Naive thymus-derived CD8-positive, alpha-beta T cell (primary cell): Measurements from ENCODE around the gene ATP2A3. TPM values are rescaled to one million over a fixed set of nuclear protein-coding genes. Genes with fewer than 3 reads are reported as not detected.

ENCODE experiments used
- ATAC-seq, 2 donors: fragments of 150-1000 bp; cut with Tn5 transposase in 1 of 2; sonication (Bioruptor Pico), chemical (Tn5 transposase) in 1 of 2; 1 replicate in 1 of 2; 2 replicates in 1 of 2; pipeline ENCODE4 v1.10.0; 2021; ENCODE audit warnings: mild to moderate bottlenecking in 2 of 2, moderate library complexity in 2 of 2
- POLR2A ChIA-PET: fragments of 350-600 bp; sonication (Branson Sonifier 250); formaldehyde crosslinking; loops from one replicate; lab custom pipeline; 2021; ENCODE audit warnings: antibody characterized with exemption; lab: Charles Lee
- DNase-seq, 10 donors: peaks; one replicate each; pipeline versions ENCODE4 v3.0.0 to v3.0.0-alpha.2; 2020 to 2022
- H3K27ac Mint-ChIP-seq, 10 donors: one replicate each; pipeline ENCODE4 v1.8.0; 2020 to 2022; ENCODE audit warnings: mild to moderate bottlenecking in 10 of 10, mixed read lengths in 10 of 10, moderate library complexity in 4 of 10, inconsistent platforms in 1 of 10
- H3K27me3 Mint-ChIP-seq, 5 donors: one replicate each; pipeline ENCODE4 v1.8.0; 2021 to 2022; ENCODE audit warnings: mixed read lengths in 5 of 5
- H3K36me3 Mint-ChIP-seq, 3 donors: one replicate each; pipeline ENCODE4 v1.8.0; 2020 to 2022; ENCODE audit warnings: mixed read lengths in 3 of 3, mild to moderate bottlenecking in 2 of 3, inconsistent platforms in 1 of 3
- H3K4me1 Mint-ChIP-seq, 4 donors: one replicate each; pipeline ENCODE4 v1.8.0; 2021 to 2022; ENCODE audit warnings: mixed read lengths in 4 of 4
- H3K4me3 Mint-ChIP-seq, 10 donors: one replicate each; pipeline ENCODE4 v1.8.0; 2020 to 2022; ENCODE audit warnings: mild to moderate bottlenecking in 10 of 10, mixed read lengths in 10 of 10, moderate library complexity in 6 of 10, inconsistent platforms in 1 of 10
- H3K9me3 Mint-ChIP-seq, 9 donors: one replicate each; pipeline ENCODE4 v1.8.0; 2020 to 2022; ENCODE audit warnings: mixed read lengths in 9 of 9, mild to moderate bottlenecking in 3 of 9, inconsistent platforms in 1 of 9, moderate library complexity in 1 of 9
- polyA plus RNA-seq, 3 donors: library from polyadenylated mRNA; unstranded; fragments of 300-500 nt; fragmentation: Illumina TruSeq; gene quantifications; one replicate each; pipeline ENCODE4 v1.2.3, GENCODE V29; 2021
- total RNA-seq, 8 experiments: library from RNA in 2 of 8; stranded (reverse) in 2 of 8; gene quantifications; one replicate each; pipeline ENCODE4 v1.2.3 and lab custom pipeline; 2021 to 2026

ATP2A3 gene
- total and polyA plus RNA-seq, 5 experiments from 2014 or later: 37.4 to 144 (median 71.3) TPM

DNA sequence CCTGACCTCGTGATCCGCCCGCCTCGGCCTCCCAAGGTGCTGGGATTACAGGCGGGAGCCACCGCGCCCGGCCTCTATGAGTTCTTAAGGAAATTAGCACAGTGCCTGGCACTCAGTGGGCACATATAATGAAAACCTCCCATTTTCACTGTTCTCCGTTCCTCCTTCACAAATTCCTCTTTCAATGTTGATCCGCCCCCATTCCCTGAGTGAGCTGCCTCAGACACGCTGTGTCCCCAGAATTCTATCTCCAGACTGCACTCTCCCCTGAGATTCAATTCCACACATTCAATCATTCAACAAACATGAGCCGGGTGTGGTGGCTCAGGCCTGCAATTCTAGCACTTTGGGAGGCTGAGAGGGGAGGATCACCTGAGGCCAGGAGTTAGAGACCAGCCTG lies 55.0 kb downstream of the ATP2A3 start:
- ATAC-seq: no peak

DNA sequence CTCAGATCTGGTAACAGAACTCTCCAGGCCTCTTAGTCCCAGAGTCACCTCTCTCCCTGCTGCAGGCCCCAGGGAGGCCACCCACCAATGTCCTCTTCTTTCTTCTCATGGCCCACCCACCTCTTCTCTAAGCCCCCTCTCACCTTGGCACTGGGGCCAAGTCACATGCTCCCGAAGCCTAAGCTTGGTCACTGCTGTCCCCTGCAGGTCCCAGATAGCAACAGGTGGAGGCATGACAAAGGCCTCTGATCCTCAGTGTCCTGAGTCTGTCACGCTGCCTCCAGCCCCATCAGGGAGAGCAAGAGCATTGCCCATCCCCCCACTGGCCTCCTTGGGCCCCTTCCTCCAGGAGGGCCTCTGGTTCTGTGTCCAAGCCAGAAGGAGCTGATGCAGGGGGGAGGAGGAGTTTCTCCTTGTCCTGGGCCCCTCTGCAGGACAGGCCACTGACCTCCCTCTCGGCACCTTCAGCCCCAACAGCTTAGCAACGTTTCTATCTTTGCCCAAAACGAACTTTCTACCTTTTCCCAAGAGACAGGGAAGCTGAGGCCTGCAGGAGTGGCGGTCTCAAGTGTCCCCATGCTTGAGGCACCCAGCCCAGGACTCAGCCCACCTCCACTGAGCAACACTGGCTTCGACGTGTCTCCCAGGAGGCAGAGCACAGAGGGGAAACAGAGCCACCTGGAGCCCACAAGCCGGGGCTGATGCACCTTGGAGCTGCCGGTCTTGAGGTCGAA lies 56.6 kb downstream of the ATP2A3 start:
- POLR2A ChIA-PET: no interaction called here
- Mint-ChIP-seq H3K4me3 (no peak overlapping the region), H3K4me1 (peaks cover 13 to 30% (median 23%) of the 10 kb centered on the region in 4 donors), H3K36me3 (no peaks in the 10 kb centered on the region), H3K9me3 (no peaks in the 10 kb centered on the region), H3K27me3 (no peaks in the 10 kb centered on the region), H3K27ac (peak overlapping the region in 6 of 10 donors; percentile 25 to 85 (median 48))
- ATAC-seq (no peak), DNase-seq (peak in 1 of 10 donors; percentile 57)

More for the DNA sequence above, 55.0 kb downstream of the ATP2A3 start:
- H3K27me3 Mint-ChIP-seq: no peaks in the 10 kb centered on the region
- POLR2A ChIA-PET: no interaction called here
- no peak overlapping the region for H3K4me3 Mint-ChIP-seq
- peak overlapping the region in 7 of 10 donors; percentile 63 to 97 (median 87) for H3K27ac Mint-ChIP-seq
- peaks cover 20 to 43% (median 33%) of the 10 kb centered on the region in 4 donors for H3K4me1 Mint-ChIP-seq
- no peak for DNase-seq
- H3K36me3 Mint-ChIP-seq: no peaks in the 10 kb centered on the region
- no peaks in the 10 kb centered on the region for H3K9me3 Mint-ChIP-seq

DNA sequence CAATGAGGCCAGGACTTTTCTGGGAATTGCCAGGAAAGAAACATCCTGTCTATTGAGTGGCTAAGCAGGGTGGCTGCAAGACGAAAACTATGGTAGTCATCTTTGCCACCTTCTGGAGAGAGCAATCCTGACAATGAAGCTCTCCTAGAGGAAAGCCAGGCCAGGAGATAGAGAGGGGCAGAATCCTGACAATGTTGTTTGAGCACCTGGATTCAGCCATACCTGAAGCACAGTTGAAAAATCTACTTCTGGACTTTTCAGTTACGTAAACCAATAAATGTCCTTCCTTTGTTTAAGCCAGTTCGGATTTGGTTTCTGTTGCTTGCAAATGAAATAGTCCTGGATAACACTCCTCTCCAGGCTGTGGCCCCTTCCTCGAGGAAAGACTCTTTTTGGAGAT lies 57.4 kb downstream of the ATP2A3 start:
- POLR2A ChIA-PET: no interaction called here
- peaks cover 12 to 26% (median 20%) of the 10 kb centered on the region in 4 donors for H3K4me1 Mint-ChIP-seq

DNA sequence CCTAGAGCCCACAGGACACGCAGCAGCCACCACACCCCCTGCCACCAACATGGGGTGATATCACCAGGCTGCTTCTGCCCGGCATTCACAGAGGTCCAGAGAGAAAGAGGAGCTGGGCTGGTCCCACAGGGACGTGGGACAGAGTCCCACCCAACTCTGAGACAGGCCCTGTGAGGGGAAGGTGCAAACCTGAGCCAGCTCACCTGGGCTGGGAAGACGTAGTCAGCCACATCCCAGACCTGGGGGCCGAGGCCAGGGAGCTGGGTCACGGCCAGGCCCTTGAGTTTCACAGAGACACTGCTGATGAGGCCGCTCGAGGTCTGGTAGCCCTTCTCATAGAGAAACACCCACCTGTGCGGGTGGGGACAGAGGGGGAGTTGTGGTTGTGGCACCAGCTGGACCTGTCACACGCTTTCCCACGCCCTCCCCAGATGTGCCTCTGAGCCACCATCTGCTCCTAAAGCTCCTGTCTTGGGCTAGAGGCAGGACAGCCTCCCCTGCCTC lies 59.2 kb downstream of the ATP2A3 start:
- no peaks in the 10 kb centered on the region for H3K27me3 Mint-ChIP-seq
- POLR2A ChIA-PET: interaction anchor here (0.7 kb wide), 1 partner anchor 8 kb away, joined by 3 read pairs; no protein-coding TSS in a partner anchor
- no peaks in the 10 kb centered on the region for H3K9me3 Mint-ChIP-seq
- ATAC-seq (peak in 1 of 2 donors; percentile 37), DNase-seq (peak in 1 of 10 donors; percentile 53)
- no peaks in the 10 kb centered on the region for H3K36me3 Mint-ChIP-seq
- H3K4me1 Mint-ChIP-seq: peaks cover 0 to 14% (median 3%) of the 10 kb centered on the region in 4 donors
- H3K27ac Mint-ChIP-seq: no peak overlapping the region
- no peak overlapping the region for H3K4me3 Mint-ChIP-seq

More for the DNA sequence above, 57.4 kb downstream of the ATP2A3 start:
- Mint-ChIP-seq H3K27me3 (no peaks in the 10 kb centered on the region), H3K36me3 (no peaks in the 10 kb centered on the region), H3K27ac (peak overlapping the region in 2 of 10 donors; percentile 7 to 60), H3K4me3 (no peak overlapping the region), H3K9me3 (no peaks in the 10 kb centered on the region)
- ATAC-seq (no peak), DNase-seq (no peak)

DNA sequence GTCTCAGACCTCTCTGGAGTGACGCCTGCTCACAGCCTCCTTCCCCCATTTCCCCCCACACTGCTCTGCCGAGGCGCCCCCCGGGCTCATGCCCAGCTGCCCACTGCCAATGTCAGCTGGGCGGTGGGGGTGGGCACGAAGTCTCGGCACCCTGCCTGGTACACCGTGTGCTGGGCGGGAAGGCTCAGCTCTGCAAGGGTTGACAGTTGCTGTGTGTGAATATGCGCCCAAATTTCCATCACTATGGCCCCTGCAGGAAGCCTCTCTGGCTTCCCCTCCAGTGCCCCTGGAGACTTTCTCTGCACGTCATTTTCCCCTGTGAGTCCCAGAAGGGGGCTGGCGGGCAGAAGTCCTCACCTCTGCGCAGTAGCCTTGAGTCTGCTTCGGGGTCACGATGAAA lies 59.7 kb downstream of the ATP2A3 start:
- Mint-ChIP-seq H3K4me1 (peaks cover 0 to 11% (median 2%) of the 10 kb centered on the region in 4 donors), H3K27me3 (no peaks in the 10 kb centered on the region), H3K9me3 (no peaks in the 10 kb centered on the region), H3K27ac (peak overlapping the region in 1 of 10 donors; percentile 29), H3K4me3 (peak overlapping the region in 1 of 10 donors; percentile 57), H3K36me3 (no peaks in the 10 kb centered on the region)
- DNase-seq (no peak), ATAC-seq (peak in 1 of 2 donors; percentile 60)
- POLR2A ChIA-PET: no interaction called here

DNA sequence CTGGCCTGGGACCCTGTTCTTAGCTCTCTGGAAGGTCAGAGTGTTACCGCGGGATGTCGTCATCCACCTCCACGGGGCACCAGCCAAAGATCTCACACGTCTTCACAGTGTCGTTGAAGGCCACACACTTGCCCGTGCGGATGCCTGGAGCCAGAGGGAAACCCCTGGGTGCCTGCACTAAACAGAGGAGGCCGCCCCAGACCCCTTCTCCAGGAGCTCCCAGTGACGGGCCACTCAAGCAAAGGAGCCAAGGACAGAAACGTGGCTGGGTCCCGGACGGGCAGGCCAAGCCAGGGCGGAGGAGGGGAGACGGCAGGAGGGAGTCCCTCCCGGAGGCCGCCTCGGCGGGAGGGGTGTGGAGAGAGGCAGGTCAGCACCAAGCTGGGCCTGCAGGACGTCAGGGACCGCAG lies 60.4 kb downstream of the ATP2A3 start:
- peak overlapping the region in 1 of 10 donors; percentile 15 for H3K4me3 Mint-ChIP-seq
- H3K9me3 Mint-ChIP-seq: no peaks in the 10 kb centered on the region
- POLR2A ChIA-PET: no interaction called here

DNA sequence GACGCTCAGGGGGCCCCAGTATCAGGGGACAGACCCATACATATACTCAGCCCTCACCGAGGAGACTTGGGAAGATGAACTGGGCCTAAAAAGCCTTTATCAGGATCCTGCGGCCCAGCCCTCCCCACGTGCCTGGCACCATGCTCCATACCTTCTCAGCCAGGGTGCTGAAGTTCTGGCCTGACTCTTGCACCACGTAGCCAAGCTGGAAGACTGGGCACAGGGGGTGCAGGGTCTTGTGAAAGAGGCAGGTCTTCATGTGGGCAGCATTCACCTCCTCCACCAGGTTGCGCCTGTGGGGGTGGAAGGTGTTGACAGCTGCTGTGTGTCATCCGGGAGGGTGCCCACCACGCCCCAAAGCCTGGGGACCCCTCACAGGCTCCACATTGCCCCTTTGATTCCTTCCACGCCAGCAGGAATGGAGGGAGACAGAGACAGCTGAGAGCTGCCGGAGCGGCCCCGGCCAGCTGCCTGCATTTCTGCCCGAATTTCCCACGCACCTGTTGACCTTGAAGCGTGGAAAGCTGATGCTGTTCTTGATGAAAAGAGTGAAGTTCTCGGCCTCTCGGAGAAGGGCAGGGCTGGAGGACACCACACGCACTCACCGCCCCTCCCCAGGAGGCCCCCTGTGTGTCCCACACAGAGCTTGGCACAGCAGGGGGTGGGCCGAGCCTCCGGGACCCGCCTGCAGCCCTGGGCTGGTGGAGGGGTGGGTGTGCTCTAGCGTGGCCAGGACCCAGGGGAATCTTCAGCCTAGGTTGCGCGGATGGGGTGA lies 61.0 kb downstream of the ATP2A3 start:
- Mint-ChIP-seq H3K27me3 (no peaks in the 10 kb centered on the region), H3K36me3 (no peaks in the 10 kb centered on the region), H3K4me3 (no peak overlapping the region), H3K9me3 (no peaks in the 10 kb centered on the region), H3K27ac (no peak overlapping the region), H3K4me1 (peaks cover 0 to 3% (median 0%) of the 10 kb centered on the region in 4 donors)
- ATAC-seq: no peak
- no peak for DNase-seq
- POLR2A ChIA-PET: no interaction called here

More for the DNA sequence above, 60.4 kb downstream of the ATP2A3 start:
- H3K27ac Mint-ChIP-seq: no peak overlapping the region
- H3K36me3 Mint-ChIP-seq: no peaks in the 10 kb centered on the region
- ATAC-seq (no peak), DNase-seq (no peak)
- peaks cover 0 to 7% (median 0%) of the 10 kb centered on the region in 4 donors for H3K4me1 Mint-ChIP-seq
- H3K27me3 Mint-ChIP-seq: no peaks in the 10 kb centered on the region

DNA sequence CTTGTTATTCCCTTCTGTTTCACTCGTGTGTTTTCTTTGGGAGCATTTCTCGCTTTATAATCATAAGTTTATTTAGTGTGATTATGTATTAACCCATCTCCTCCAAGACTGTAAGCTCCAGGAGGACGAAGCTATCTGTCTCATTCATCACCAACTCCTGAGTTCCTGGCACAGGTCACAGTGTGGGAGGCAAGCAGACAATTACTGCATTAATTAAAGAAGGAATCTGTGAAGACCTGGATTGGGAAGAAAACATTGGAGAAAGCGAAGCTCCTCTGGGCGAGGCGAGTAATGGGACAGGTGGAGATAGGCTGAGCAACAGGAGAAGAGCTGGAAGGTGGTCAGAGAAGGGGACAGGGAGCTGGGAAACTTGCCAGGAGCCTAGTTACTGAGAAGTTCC lies 63.6 kb downstream of the ATP2A3 start:
- ATAC-seq (no peak), DNase-seq (no peak)
- Mint-ChIP-seq H3K27ac (peak overlapping the region in 1 of 10 donors; percentile 56), H3K9me3 (no peaks in the 10 kb centered on the region), H3K36me3 (no peaks in the 10 kb centered on the region), H3K4me3 (no peak overlapping the region), H3K4me1 (peaks cover 0 to 3% (median 0%) of the 10 kb centered on the region in 4 donors), H3K27me3 (no peaks in the 10 kb centered on the region)
- POLR2A ChIA-PET: no interaction called here

DNA sequence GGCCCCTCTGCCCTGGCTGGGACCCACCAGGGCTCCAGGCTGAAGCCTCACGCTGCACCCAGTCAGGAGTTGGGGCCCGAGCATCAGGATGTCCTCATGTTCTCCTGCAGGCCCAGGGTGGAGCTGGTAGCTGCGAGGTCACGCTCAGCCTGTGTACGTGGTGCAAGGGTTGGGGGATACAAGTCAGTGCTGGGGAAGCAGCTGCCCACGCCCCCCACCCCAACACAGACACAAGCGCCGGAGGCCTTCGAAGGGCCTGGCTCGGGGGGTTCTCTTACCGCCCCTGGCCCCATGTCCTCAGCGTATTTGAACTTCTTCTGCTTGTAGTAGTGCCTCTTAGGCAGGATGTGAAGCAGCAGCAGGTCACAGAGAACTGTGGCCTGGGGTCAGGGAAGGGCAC lies 66.5 kb downstream of the ATP2A3 start:
- Mint-ChIP-seq H3K4me1 (peaks cover 8 to 18% (median 9%) of the 10 kb centered on the region in 4 donors), H3K27me3 (no peaks in the 10 kb centered on the region), H3K9me3 (no peaks in the 10 kb centered on the region), H3K27ac (no peak overlapping the region), H3K36me3 (no peaks in the 10 kb centered on the region), H3K4me3 (no peak overlapping the region)
- ATAC-seq: no peak
- POLR2A ChIA-PET: interaction anchor here (0.6 to 0.8 kb wide), 2 partner anchors 8 to 503 kb away, joined by 3 to 4 read pairs; no protein-coding TSS in a partner anchor
- no peak for DNase-seq

DNA sequence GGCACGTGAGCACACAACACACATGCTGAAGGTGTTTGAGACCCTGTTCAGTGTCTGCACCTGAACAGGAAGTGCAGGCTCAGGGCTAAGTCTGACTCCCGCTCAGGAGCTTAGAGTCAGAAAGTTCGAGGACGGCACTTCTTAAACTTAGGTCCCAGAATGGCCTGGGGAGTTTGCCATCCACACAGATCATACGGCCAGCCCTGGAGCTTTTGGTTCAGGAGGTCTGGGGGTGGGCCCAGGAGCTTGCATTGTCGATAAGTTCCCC lies 67.3 kb downstream of the ATP2A3 start:
- Mint-ChIP-seq H3K4me3 (no peak overlapping the region), H3K27me3 (no peaks in the 10 kb centered on the region), H3K36me3 (no peaks in the 10 kb centered on the region), H3K9me3 (no peaks in the 10 kb centered on the region), H3K4me1 (peaks cover 9 to 20% (median 13%) of the 10 kb centered on the region in 4 donors), H3K27ac (no peak overlapping the region)
- no peak for DNase-seq
- POLR2A ChIA-PET: interaction anchor here (0.8 kb wide), 1 partner anchor 8 kb away, joined by 3 read pairs; no protein-coding TSS in a partner anchor
- ATAC-seq: no peak

DNA sequence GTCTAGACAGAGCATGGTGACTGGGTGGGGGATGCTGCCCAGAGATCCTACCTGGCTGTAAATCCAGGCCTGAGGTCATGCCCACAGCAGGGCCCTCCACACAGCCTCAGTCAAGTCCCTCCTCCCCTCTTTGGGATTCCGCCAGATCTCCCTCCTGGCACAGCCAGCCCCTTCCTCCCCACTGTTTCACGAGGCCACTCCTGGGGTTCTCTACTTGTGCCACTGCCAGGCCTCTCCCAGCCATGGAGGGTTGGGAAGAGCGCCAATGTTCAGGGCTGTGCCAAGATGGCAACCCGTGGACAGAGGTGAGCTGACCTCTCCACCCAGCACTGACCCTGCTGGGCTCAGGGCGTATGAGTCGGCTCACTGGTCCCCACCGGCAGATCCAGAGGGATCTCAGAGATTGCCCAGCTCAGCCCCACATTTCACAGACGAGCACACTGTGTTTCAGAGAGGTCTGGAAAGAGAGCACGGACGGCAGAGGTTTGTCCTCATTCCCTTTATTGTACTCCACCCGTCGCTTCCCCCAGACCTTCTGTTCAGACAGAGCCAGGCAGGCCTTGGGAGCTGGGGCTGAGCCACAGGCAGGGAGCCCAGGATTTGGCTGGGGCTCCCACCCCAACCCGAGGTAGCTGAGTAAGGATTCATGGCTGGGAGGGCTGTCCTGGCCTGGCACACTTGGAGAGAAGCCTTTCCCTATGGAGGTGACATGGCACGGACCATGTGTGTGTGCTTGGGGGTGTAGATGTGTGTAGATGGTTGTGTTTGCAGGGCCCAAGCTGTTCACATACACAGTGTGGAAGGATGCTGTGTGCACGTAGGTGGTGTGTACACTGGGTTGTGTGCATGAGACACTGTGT lies 67.9 kb downstream of the ATP2A3 start:
- DNase-seq: peak in 1 of 10 donors; percentile 53
- POLR2A ChIA-PET: no interaction called here

DNA sequence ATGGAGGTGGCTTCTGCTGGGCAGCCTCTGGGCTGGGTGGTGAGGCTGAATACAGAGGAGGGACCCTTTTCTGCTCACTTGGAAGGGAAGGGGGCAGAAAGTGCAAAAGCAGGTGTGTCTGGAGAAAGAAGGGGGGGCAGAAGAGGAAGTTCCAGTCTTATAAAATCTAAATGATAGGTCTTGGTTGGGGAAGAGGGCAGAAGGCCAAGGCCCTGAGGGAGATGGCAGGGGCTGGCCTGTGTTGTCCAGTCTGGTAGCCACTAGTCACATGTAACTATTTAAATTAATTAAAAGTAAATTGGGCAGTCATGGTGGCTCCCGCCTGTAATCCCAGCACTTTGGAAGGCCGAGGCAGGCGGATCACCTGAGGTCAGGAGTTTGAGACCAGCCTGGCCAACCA lies 68.9 kb downstream of the ATP2A3 start:
- DNase-seq (no peak), ATAC-seq (no peak)
- peak overlapping the region in 1 of 10 donors; percentile 44 for H3K27ac Mint-ChIP-seq
- POLR2A ChIA-PET: interaction anchor here (0.7 kb wide), 1 partner anchor 49 kb away, joined by 6 read pairs; no protein-coding TSS in a partner anchor
- no peaks in the 10 kb centered on the region for H3K36me3 Mint-ChIP-seq
- no peaks in the 10 kb centered on the region for H3K27me3 Mint-ChIP-seq
- peaks cover 16 to 34% (median 28%) of the 10 kb centered on the region in 4 donors for H3K4me1 Mint-ChIP-seq
- no peaks in the 10 kb centered on the region for H3K9me3 Mint-ChIP-seq
- peak overlapping the region in 2 of 10 donors; percentile 12 to 42 for H3K4me3 Mint-ChIP-seq

More for the DNA sequence above, 67.9 kb downstream of the ATP2A3 start:
- no peaks in the 10 kb centered on the region for H3K27me3 Mint-ChIP-seq
- H3K36me3 Mint-ChIP-seq: no peaks in the 10 kb centered on the region
- H3K27ac Mint-ChIP-seq: peak overlapping the region in 2 of 10 donors; percentile 9 to 39
- H3K4me1 Mint-ChIP-seq: peaks cover 14 to 26% (median 19%) of the 10 kb centered on the region in 4 donors
- H3K9me3 Mint-ChIP-seq: no peaks in the 10 kb centered on the region
- ATAC-seq: no peak
- no peak overlapping the region for H3K4me3 Mint-ChIP-seq
